MCF 10A (cell line): Measurements from ENCODE around the gene ADAMTS6. TPM values are rescaled to one million over a fixed set of nuclear protein-coding genes. Genes with fewer than 3 reads are reported as not detected.

Experiments
- BruUV-seq: library from RNA; stranded (reverse); fragments of 400-500 nt; replicated peaks from 2 replicates; lab custom pipeline; 2021; lab: Mats Ljungman, UMichigan
- CTCF ChIA-PET: fragments of 300-600 bp; sonication (Branson Sonifier 250); formaldehyde crosslinking; extraction: SDS; loops from one replicate; lab custom pipeline; 2021; ENCODE audit warnings: antibody characterized with exemption, inconsistent platforms; lab: Yijun Ruan, JAX
- POLR2A ChIA-PET: fragments of 300-600, 350-650 bp; sonication (Branson Sonifier 250); formaldehyde crosslinking; extraction: SDS; loops from one replicate; lab custom pipeline; 2020; ENCODE audit warnings: antibody characterized with exemption, inconsistent platforms; lab: Yijun Ruan, JAX
- DNase-seq: peaks from one replicate; pipeline ENCODE4 v3.0.0-alpha.2; 2018; ENCODE audit not compliant: unreplicated experiment
- H3K27ac Mint-ChIP-seq: one replicate; pipeline ENCODE4 v1.8.0; 2022; ENCODE audit warnings: mild to moderate bottlenecking, low read depth, mixed read lengths; ENCODE audit not compliant: unreplicated experiment
- H3K27me3 Mint-ChIP-seq: one replicate; pipeline ENCODE4 v1.8.0; 2022; ENCODE audit warnings: mixed read lengths; ENCODE audit not compliant: insufficient read depth, unreplicated experiment
- H3K36me3 Mint-ChIP-seq: one replicate; pipeline ENCODE4 v1.8.0; 2022; ENCODE audit warnings: mild to moderate bottlenecking, moderate library complexity, mixed read lengths; ENCODE audit not compliant: insufficient read depth, unreplicated experiment
- H3K4me1 Mint-ChIP-seq: one replicate; pipeline ENCODE4 v1.8.0; 2022; ENCODE audit warnings: mixed read lengths; ENCODE audit not compliant: insufficient read depth, unreplicated experiment
- H3K4me3 Mint-ChIP-seq: one replicate; pipeline ENCODE4 v1.8.0; 2022; ENCODE audit warnings: mild to moderate bottlenecking, moderate library complexity, mixed read lengths; ENCODE audit not compliant: unreplicated experiment
- H3K9me3 Mint-ChIP-seq: one replicate; pipeline ENCODE4 v1.8.0; 2022; ENCODE audit warnings: mixed read lengths; ENCODE audit not compliant: unreplicated experiment
- CTCF ChIP-seq: fragments of 200-600 bp; IDR thresholded peaks from one replicate; pipeline ENCODE4 v1.8.0; 2022; ENCODE audit warnings: antibody characterized with exemption, mild to moderate bottlenecking; ENCODE audit not compliant: unreplicated experiment
- intact Hi-C: fragments of 100-400 bp; cut with micrococcal nuclease; formaldehyde crosslinking; loops from 2 replicates; pipeline ENCODE4 v1.14.1; 2022
- total RNA-seq: library from RNA; stranded (reverse); gene quantifications from 2 replicates; pipeline ENCODE4 v1.2.3, GENCODE V29; 2022

Gene ADAMTS6
- total RNA-seq, 1 experiment from 2014 or later: 17.8 TPM

- Mint-ChIP-seq H3K4me3 (no peak overlapping the region), H3K9me3 (no peaks in the 10 kb centered on the region), H3K36me3 (peaks cover 6% of the 10 kb centered on the region), H3K4me1 (no peaks in the 10 kb centered on the region), H3K27me3 (no peaks in the 10 kb centered on the region), H3K27ac (no peak overlapping the region)
- no peak for TF ChIP-seq CTCF
- intact Hi-C loops: no loop called here
- BruUV-seq: no TSS peak
- DNase-seq: no peak
- ChIA-PET POLR2A (interaction anchor here (0.6 kb wide), 1 partner anchor 38 kb away, joined by 3 read pairs; no protein-coding TSS in a partner anchor), CTCF (no interaction called here)
Observed at GRCh38 chr5:65142016-65142415, 339.7 kb downstream of the ADAMTS6 start.

GRCh38 chr5:65141493-65141892 is 340.2 kb downstream of the ADAMTS6 start:
- Mint-ChIP-seq H3K36me3 (peaks cover 4% of the 10 kb centered on the region), H3K4me1 (no peaks in the 10 kb centered on the region), H3K27me3 (no peaks in the 10 kb centered on the region), H3K9me3 (no peaks in the 10 kb centered on the region), H3K27ac (no peak overlapping the region), H3K4me3 (no peak overlapping the region)
- POLR2A ChIA-PET: interaction anchor here (0.6 kb wide), 1 partner anchor 38 kb away, joined by 3 read pairs; no protein-coding TSS in a partner anchor
- TF ChIP-seq CTCF: no peak
- DNase-seq: no peak
- CTCF ChIA-PET: no interaction called here
- intact Hi-C loops: no loop called here
- no TSS peak for BruUV-seq

- H3K4me3 Mint-ChIP-seq: no peak overlapping the region
- H3K27ac Mint-ChIP-seq: no peak overlapping the region
- intact Hi-C loops: no loop called here
- H3K36me3 Mint-ChIP-seq: no peaks in the 10 kb centered on the region
- no peaks in the 10 kb centered on the region for H3K4me1 Mint-ChIP-seq
- TF ChIP-seq CTCF: no peak
- POLR2A ChIA-PET: no interaction called here
- BruUV-seq: no TSS peak
- H3K27me3 Mint-ChIP-seq: no peaks in the 10 kb centered on the region
- no peaks in the 10 kb centered on the region for H3K9me3 Mint-ChIP-seq
- no peak for DNase-seq
- CTCF ChIA-PET: no interaction called here
Observed at GRCh38 chr5:65137631-65138030, 344.1 kb downstream of the ADAMTS6 start.

- no peak for TF ChIP-seq CTCF
- ChIA-PET CTCF (no interaction called here), POLR2A (no interaction called here)
- H3K4me3 Mint-ChIP-seq: no peak overlapping the region
- H3K27me3 Mint-ChIP-seq: no peaks in the 10 kb centered on the region
- DNase-seq: no peak
- intact Hi-C loops: no loop called here
- H3K4me1 Mint-ChIP-seq: no peaks in the 10 kb centered on the region
- BruUV-seq: no TSS peak
- H3K36me3 Mint-ChIP-seq: no peaks in the 10 kb centered on the region
- H3K9me3 Mint-ChIP-seq: no peaks in the 10 kb centered on the region
- no peak overlapping the region for H3K27ac Mint-ChIP-seq
Observed at GRCh38 chr5:65133477-65134110, 348.1 kb downstream of the ADAMTS6 start.
